C1 segment of cervical spinal cord (tissue), 14 donors: Measurements from ENCODE around the gene CZIB.
A peak's percentile ranks its signal among the peaks of the same experiment; 100 is the strongest.
"Not testable (repeated sequence)": the region's sequence is repeated elsewhere in the genome, so short reads cannot be mapped to it uniquely, and the experiment has no call there.

Experiments
- DNase-seq, 14 donors: peaks; one replicate each; lab custom pipeline; 2025; lab: John Stamatoyannopoulos, UW

The CZIB gene

DNA sequence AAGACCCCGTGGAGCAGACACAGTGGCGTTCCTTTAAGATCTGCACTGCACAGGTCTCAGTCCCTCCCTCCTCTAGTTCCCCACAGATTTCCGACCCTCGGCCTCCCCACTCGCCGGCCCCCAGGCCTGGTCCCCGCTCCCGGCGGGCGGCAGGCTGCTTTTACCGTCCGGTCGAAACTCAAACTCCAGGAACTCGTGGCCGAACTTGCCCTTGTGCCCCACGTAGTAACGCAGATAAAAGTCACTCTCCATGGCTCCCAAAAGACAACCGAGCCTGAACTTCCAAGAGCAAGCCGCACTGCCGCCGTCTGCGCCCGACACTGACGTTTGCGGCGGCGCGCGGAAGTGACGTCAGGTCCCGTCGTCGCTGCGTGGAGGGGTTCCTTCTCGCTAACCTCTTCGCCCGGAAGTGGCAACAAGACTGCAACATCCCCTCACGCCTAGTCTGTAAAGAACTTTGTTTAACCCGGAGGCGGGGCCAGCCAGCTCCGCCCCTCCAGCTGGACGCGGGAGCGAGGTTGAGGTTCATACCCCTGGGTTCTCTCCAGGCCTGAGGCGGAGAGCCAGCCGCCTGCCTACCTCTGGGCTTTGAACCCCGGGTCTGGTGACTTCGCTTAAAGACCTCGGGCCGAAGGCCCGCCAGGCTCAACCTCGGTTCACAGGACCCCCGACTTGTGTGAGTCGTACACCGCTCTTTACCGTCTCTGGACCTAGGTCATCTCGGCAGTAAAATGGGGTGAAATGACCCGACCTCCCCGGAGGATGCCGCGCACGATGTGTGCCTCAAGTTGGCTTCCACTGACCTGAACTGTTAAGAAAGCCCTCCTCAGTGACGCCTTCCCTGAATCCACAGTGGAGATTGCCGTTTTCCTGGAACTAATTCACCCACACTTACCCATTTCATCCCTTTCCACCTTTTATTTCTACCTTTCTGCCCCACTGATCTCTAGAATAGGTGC, 18.0 kb upstream of the CZIB start, which contains the start of gene MAGOH:
Gene MAGOH (minus strand): TSS at position 322 of the 959 bp plus-strand sequence. CDS start 70 bp downstream, at position 252.
- peak; percentile 75 to 96 (median 88) for DNase-seq

GRCh38 chr1:53237638-53238037, 17.2 kb upstream of the CZIB start:
- no peak for DNase-seq

GRCh38 chr1:53220962-53221286, 490 bp upstream of the CZIB start:
- DNase-seq, result no peak

DNA sequence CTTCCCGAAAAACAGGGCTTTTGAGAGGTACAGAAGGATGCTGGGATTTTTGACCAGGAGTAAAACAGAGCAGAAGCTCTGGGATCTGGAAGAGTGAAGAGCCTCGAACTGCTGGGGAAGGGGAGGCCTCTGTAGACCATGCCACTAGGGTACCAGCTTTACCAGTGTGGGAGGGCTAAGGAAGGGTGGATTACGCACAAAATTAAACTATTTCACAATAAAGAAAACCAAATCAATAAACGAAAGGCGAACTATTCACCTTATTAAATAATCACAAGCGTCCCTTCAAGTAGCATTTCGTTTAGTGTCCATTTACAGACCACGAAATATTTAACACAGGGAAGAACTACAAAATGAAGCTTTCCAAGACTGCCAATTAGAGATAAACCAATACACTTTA, 723 bp downstream of the CZIB start:
- no peak for DNase-seq

GRCh38 chr1:53218201-53218600, 2.2 kb downstream of the CZIB start:
- no peak for DNase-seq

GRCh38 chr1:53214376-53214940, 6.0 kb downstream of the CZIB start:
- peak in 1 of 14 donors; percentile 14 for DNase-seq

DNA sequence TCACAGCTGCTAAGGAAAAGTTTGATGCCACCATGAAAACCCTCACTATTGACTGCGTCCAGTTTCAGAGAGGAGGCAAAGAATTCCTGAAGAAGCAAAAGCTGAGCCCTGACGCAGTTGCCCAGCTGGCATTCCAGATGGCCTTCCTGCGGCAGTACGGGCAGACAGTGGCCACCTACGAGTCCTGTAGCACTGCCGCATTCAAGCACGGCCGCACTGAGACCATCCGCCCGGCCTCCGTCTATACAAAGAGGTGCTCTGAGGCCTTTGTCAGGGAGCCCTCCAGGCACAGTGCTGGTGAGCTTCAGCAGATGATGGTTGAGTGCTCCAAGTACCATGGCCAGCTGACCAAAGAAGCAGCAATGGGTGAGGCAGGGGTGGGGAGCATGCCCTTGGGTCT, 9.5 kb downstream of the CZIB start:
- no peak for DNase-seq

- no peak for DNase-seq
Observed at GRCh38 chr1:53210352-53210751, 10.1 kb downstream of the CZIB start.

- DNase-seq, result no peak
Observed at GRCh38 chr1:53207726-53208125, 12.7 kb downstream of the CZIB start.

DNA sequence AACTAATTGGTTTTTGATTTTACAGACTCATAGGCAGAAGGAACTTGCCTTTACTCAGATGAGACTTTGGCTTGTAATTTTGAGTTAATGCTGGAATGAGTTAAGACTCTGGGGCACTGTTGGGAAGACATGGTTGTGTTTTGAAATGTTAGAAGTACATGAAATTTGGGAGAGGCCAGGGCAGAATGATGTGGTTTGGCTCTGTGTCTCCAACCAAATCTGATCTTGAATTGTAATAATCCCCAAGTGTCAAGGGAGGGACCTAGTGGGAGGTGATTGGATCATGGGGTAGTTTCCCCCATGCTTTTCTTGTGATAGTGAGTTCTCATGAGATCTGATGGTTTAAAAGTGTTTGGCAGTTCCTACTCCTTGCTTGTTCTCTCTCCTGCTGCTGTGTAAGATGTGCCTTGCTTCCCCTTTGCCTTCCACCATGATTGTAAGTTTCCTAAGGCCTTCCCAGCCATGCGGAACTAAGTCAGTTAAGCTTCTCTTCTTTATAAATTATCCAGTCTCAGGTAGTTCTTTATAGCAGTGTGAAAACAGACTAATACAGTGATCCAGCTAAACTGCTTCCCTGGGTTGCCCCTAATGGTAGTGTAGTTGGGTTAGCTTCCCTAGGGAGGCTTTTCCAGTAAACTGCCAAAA, 13.6 kb downstream of the CZIB start:
- no peak for DNase-seq

DNA sequence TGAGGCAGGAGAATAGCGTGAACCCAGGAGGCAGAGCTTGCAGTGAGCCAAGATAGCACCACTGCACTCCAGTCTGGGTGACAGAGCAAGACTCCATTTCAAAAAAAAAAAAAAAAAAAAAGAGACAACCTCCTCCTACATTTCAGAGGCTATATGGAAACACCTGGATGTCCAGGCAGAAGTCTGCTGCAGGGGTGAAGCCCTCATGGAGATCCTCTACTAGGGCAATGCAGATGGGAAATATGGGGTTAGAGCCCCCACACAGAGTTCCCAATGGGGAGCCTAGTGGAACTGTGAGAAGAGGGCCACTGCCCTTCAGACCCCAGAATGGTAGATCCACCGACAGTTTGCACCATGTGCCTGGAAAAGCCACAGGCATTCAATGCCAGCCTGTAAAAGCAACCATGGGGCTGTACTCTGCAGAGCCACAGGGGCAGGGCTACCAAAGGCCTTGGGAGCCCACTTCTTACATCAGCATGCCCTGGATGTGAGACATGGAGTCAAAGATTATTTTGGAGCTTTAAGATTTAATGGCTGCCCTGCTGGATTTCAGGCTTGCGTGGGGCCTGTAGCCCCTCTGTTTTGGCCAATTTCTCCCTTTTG, 14.2 kb downstream of the CZIB start:
- DNase-seq, result not testable (repeated sequence)

DNA sequence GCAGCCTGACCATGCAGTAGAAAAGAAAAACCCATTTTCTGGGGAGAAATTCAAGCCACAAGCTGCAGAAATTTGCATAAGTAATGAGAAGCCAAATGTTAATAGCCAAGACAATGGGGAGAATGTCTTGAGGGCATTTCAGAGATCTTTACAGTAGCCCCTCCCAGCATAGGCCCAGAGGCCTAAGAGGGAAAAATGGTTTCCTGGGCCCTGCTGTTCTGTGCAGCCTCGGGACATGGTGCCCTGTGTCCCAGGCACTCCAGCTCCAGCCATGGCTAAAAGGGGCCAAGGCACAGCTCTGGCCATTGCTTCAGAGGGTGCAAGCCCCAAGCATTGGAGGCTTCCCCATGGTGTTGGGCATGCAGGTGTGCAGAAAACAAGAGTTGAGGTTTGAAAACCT, 14.9 kb downstream of the CZIB start:
- DNase-seq, result not testable (repeated sequence)

GRCh38 chr1:53203466-53203865, 17.0 kb downstream of the CZIB start:
- no peak for DNase-seq

- DNase-seq, result no peak
Observed at GRCh38 chr1:53198241-53198651, 22.2 kb downstream of the CZIB start.

- no peak for DNase-seq
Observed at GRCh38 chr1:53197291-53198200, 22.9 kb downstream of the CZIB start.

GRCh38 chr1:53196485-53197290, 23.7 kb downstream of the CZIB start, which contains the start of gene CPT2:
CPT2 (plus strand) TSS chr1:53196824; CDS start chr1:53196944, 120 bp downstream.
- peak in 13 of 14 donors; percentile 54 to 92 (median 80) for DNase-seq

DNA sequence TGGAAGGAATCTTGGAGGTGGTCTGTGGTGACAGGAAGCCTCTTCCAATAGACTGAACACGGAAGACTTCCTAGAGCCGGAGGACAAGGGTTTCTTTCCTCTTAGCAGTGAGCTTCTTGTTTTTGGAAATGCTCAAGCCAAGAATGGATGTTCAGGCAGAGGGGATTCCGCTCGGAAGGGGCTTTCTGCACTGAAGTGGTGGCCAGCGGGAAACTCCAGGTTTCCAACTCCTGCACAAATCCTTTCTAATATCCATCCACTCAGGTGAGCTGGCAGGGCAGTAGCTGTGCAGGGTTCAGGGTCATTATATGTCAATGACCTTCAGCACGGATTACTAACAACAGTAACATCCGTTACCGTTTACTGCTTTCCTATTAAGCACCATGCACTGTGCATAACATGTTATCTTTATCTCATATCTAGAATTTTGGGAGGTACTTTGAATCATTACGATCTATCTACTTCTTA, 24.4 kb downstream of the CZIB start:
- DNase-seq, result no peak

GRCh38 chr1:53195246-53196016, 25.0 kb downstream of the CZIB start:
- peak in 1 of 14 donors; percentile 37 for DNase-seq

DNA sequence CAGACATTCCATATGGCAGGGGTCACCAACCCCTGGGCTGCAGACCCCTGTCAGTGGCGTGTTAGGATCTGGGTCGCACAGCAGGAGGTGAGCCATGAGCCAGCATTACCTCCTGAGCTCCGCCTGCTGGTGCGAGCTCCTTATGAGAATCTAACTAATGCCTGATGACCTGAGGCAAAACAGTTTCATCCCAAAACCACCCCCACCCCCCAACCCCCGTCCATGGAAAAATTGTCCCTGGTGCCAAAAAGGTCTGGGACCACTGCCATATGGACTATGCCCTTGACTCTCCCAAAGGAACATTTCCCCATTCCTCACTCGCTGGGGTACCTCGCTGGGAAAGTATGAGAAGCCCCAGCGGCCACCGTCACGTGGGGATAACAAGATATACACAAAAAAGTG, 30.2 kb downstream of the CZIB start:
- no peak for DNase-seq
